ENCODE measurements around the gene ARPC1A.

The ARPC1A gene

GRCh38 chr7:99369767-99370391 lies 44.2 kb downstream of the ARPC1A start:
- TF ChIP-seq CTCF (conservative IDR thresholded peaks at IDR 0.05; ENCODE audit: control insufficient read depth, insufficient read depth, low read depth, low read length) = no peak
- no peak overlapping the region for H3K4me3 ChIP-seq (ENCODE audit: control insufficient read depth, low read depth, low read length)
- DNase-seq (ENCODE audit: low read depth) = peak; percentile 33

GRCh38 chr7:99371376-99371920 lies 45.8 kb downstream of the ARPC1A start:
- H3K4me3 ChIP-seq (ENCODE audit: control insufficient read depth, low read depth, low read length) = no peak overlapping the region
- TF ChIP-seq CTCF (conservative IDR thresholded peaks at IDR 0.05; ENCODE audit: control insufficient read depth, insufficient read depth, low read depth, low read length) = no peak
- no peak for DNase-seq (ENCODE audit: low read depth)

GRCh38 chr7:99372275-99373090 lies 46.8 kb downstream of the ARPC1A start:
- peak; percentile 38 for DNase-seq (ENCODE audit: low read depth)
- no peak for TF ChIP-seq CTCF (conservative IDR thresholded peaks at IDR 0.05; ENCODE audit: control insufficient read depth, insufficient read depth, low read depth, low read length)
- H3K4me3 ChIP-seq (ENCODE audit: control insufficient read depth, low read depth, low read length) = no peak overlapping the region

- H3K4me3 ChIP-seq (ENCODE audit: control insufficient read depth, low read depth, low read length) = no peak overlapping the region
- DNase-seq (ENCODE audit: low read depth) = no peak
- no peak for TF ChIP-seq CTCF (conservative IDR thresholded peaks at IDR 0.05; ENCODE audit: control insufficient read depth, insufficient read depth, low read depth, low read length)
Measured at GRCh38 chr7:99373091-99374066, 47.7 kb downstream of the ARPC1A start.

GRCh38 chr7:99374111-99375064 lies 48.7 kb downstream of the ARPC1A start, which contains the start of gene ARPC1B:
Gene ARPC1B, plus strand, starts transcription at chr7:99374730. Its CDS starts 10,985 bp downstream, at chr7:99385715.
- no peak for TF ChIP-seq CTCF (conservative IDR thresholded peaks at IDR 0.05; ENCODE audit: control insufficient read depth, insufficient read depth, low read depth, low read length)
- peak; percentile 66 for DNase-seq (ENCODE audit: low read depth)
- peak within 1 kb of the TSS; percentile 70 for H3K4me3 ChIP-seq (ENCODE audit: control insufficient read depth, low read depth, low read length)
